GM21360 (cell line): ENCODE results near the gene MVK.
"Not testable (repeated sequence)": the region's sequence is repeated elsewhere in the genome, so short reads cannot be mapped to it uniquely, and the experiment has no call there.

ENCODE experiments used
- ATAC-seq: cut with Tn5 transposase; IDR thresholded peaks from one replicate; pipeline ENCODE4 v1.9.1; 2021; ENCODE audit warnings: mild to moderate bottlenecking, moderate library complexity; ENCODE audit not compliant: unreplicated experiment

MVK gene

GRCh38 chr12:109588461-109589239, 15.1 kb downstream of the MVK start:
- ATAC-seq = no peak

GRCh38 chr12:109589240-109589590, 15.6 kb downstream of the MVK start:
- no peak for ATAC-seq

GRCh38 chr12:109589691-109590245, 16.2 kb downstream of the MVK start:
- no peak for ATAC-seq

GRCh38 chr12:109590566-109590965, 17.0 kb downstream of the MVK start:
- ATAC-seq = no peak

- ATAC-seq = no peak
Measured at GRCh38 chr12:109591041-109591440, 17.4 kb downstream of the MVK start.

- no peak for ATAC-seq
Measured at GRCh38 chr12:109592195-109592904, 18.8 kb downstream of the MVK start.

- no peak for ATAC-seq
Measured at GRCh38 chr12:109592905-109593272, 19.3 kb downstream of the MVK start.

- no peak for ATAC-seq
Measured at GRCh38 chr12:109594556-109595317, 21.1 kb downstream of the MVK start.

- ATAC-seq = no peak
Measured at GRCh38 chr12:109595321-109595902, 21.8 kb downstream of the MVK start.

- no peak for ATAC-seq
Measured at GRCh38 chr12:109596418-109597244, 23.0 kb downstream of the MVK start.

GRCh38 chr12:109597414-109597794, 23.8 kb downstream of the MVK start:
- ATAC-seq = no peak

- ATAC-seq = no peak
Measured at GRCh38 chr12:109597795-109598427, 24.3 kb downstream of the MVK start.

GRCh38 chr12:109598428-109598854, 24.8 kb downstream of the MVK start:
- no peak for ATAC-seq

GRCh38 chr12:109599087-109599486, 25.5 kb downstream of the MVK start:
- no peak for ATAC-seq

- no peak for ATAC-seq
Measured at GRCh38 chr12:109600481-109600880, 26.9 kb downstream of the MVK start.

GRCh38 chr12:109600995-109601394, 27.4 kb downstream of the MVK start:
- no peak for ATAC-seq

GRCh38 chr12:109601557-109601956, 28.0 kb downstream of the MVK start:
- ATAC-seq = no peak

GRCh38 chr12:109602132-109602531, 28.5 kb downstream of the MVK start:
- not testable (repeated sequence) for ATAC-seq

- ATAC-seq = no peak
Measured at GRCh38 chr12:109604132-109604585, 30.6 kb downstream of the MVK start.

- no peak for ATAC-seq
Measured at GRCh38 chr12:109605016-109605415, 31.4 kb downstream of the MVK start.
